HG03108 (cell line): ENCODE data around the gene PNLDC1.
"Not testable (repeated sequence)": the region's sequence is repeated elsewhere in the genome, so short reads cannot be mapped to it uniquely, and the experiment has no call there.

Experiments
- ATAC-seq: cut with Tn5 transposase; IDR thresholded peaks from one replicate; pipeline ENCODE4 v1.9.1; 2021; ENCODE audit warnings: moderate library complexity; ENCODE audit not compliant: unreplicated experiment

PNLDC1 gene

DNA sequence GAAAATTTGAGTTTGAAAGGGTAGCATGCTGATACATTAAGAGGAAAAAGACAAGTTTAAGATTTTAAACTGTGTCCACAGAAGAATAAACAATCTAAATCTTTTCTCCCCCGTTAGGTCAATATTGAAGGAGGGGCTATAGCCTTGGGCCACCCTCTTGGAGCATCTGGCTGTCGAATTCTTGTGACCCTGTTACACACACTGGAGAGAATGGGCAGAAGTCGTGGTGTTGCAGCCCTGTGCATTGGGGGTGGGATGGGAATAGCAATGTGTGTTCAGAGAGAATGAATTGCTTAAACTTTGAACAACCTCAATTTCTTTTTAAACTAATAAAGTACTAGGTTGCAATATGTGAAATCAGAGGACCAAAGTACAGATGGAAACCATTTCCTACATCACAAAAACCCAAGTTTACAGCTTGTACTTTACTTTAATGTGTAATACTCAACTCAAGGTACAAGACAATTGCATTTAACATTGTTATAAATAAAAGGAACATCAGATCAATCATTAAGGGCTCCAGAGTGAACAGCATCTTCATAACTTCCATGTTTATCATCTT is 21.5 kb upstream of the PNLDC1 start:
- no peak for ATAC-seq

DNA sequence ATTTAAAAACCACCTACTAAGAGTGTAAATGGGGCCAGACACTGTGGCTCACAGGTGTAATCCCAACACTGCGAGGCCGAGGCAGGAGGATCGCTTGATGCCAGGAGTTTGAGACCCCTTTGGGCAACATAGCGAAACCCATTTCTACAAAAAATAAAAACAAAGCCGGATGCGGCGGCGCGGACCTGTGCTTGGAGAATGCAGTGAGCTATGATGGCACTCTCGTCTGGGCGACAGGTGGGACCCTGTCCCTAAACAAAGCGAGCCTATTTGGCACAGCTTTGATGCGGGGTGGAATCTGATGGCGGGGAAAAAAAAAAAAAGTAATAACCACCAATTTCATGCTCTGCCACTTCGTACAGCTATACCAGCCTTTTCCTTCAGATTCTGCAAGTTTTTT is 11.8 kb upstream of the PNLDC1 start:
- no peak for ATAC-seq

DNA sequence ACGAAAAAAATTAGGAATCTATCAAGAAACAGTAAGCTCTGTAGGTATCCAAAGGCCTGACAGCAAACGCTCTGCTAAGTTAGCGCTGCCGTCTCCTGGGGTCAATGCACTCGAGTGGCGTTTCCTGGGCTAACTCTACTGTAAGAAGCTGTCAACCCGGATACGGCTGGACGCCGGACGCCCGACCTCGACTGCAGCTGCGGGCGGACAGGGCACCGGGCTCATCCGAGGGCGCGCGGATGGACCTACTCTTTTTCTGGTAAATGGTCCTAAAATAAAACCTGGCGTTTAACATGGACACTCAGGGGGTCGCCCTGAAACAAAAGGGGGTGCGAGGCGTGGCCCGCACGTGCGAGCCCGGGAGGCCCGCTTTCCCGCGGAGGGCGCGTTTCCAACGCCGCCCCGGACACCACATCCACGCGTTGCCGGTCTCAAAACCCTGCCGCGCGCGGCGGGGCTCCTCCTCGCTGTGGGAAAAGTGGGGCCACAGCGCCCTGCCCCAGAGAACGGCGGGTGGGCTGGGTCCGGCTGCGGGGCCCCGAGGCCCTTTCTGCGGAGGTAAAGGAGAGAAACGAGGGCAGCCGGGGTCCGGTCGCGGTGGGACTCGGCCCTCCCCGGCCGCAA is 11.2 kb upstream of the PNLDC1 start:
- ATAC-seq, result peak; percentile 0

DNA sequence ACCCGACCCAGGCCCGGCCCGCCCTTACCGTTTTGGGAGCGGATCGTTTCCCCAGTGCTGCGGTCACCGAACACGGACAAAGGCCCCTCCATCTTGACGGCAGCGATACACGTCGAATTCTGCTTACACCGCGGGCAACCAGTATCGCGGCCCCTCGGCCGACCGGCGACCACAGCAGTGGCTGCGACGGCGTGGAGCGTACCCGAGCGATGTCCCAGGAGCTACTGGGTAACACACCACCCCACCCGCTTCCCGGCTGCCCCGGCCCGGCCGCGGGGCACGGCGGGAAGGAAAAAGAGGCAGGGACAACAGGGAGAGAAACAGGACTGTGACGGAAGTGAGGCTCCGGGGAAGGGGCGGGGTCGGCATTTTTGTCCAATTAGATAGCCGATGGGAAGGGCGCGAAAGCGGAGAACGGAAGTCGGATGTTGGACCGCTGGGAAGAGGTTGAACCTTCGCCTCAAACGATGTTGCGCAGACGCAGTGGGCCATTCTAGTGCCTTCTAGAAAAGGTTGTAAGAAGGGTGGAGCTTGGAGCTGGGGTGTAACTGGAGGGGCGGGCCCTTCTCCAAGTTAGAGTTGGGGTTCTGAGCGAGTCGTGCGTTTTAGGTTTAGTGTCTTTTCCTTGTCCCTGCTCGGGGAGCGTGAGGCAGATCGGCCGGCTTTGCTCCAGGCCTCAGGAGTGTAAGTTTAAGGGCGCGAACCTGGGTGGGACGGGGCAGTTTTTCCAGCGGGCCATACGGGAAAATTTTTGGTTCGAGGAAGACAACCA is 10.5 kb upstream of the PNLDC1 start, which contains the start of gene TCP1:
TCP1 (minus strand) TSS at position 226 of the 772 bp plus-strand sequence; CDS start at position 92, 134 bp downstream.
- ATAC-seq, result peak; percentile 70

DNA sequence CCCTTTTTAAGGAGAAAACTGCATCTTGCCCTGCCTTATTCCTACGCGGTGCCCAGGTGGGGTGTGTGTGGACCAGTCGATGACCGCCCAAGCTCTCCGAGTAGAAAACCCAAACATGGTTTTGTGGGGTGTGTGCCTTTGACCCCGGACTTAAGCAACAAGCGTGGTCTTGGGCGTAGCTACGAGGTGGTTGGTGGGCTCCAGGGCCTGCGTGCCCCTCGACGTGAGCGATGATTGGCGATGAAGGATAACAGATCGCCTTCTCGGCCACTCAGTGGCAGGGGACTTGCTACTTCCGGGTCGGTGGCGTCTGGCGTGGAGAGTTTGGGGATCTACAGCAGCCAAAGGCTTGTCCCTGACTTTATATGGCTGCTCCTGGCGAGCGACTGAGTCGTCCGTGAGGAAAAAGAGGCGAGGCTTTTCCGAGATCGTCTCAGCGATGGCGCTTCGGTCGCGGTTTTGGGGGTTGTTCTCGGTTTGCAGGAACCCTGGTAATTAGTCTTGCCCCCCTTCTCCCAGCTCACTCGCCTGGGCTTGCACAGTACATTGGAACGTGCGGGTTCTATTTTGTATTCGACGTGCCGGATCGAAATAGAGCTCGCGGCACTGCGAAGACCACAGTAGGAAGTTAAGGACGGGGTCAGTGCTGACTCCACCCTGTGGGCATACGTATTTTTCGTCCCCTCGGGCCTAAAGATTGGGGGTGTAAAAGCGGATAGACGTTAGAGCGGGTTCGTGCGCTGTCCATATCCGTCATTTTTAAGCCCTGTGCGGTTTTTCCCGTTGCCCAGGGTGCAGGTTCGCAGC is 9.7 kb upstream of the PNLDC1 start, which contains the start of gene MRPL18:
MRPL18 (plus strand) TSS at position 319 of the 807 bp plus-strand sequence; CDS start at position 440, 121 bp downstream.
- peak; percentile 81 for ATAC-seq

DNA sequence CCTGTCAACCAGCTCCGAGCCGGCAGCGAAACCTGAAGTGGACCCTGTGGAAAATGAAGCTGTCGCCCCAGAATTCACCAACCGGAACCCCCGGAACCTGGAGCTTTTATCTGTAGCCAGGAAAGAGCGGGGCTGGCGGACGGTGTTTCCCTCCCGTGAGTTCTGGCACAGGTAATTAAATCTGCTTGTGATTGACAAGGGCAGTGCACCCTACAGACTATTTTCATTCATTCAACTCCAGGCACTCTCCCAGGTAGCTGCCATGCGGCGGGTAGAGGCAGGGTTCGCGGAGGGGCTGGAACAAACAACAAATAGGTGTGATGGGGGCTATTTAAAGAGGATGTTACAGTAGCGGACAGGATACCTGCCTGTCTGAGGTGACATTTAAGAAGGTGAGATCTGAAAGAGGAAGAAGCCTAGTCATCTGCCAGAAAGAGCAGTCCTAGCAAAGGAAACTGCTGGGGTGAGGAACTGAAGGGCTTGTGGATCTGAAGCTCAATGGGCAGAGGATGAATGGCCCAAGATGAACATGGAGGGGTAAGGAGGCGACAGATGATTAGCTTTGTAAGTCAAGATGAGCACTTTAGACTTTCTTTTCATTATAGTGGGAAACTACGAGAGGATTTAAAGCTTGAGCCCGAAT is 9.0 kb upstream of the PNLDC1 start:
- ATAC-seq, result no peak

DNA sequence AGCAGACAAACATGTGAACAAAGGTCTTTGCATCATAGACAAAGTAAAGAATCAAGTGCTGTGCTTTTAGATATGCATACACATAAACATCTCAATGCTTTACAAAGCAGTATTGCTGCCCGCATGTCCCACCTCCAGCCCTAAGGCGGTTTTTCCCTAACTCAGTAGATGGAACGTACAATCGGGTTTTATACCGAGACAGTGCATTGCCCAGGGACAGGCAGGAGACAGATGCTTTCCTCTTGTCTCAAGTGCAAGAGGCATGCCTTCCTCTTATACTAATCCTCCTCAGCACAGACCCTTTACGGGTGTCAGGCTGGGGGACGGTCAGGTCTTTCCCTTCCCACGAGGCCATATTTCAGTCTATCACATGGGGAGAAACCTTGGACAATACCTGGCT is 5.1 kb upstream of the PNLDC1 start:
- ATAC-seq, result not testable (repeated sequence)

DNA sequence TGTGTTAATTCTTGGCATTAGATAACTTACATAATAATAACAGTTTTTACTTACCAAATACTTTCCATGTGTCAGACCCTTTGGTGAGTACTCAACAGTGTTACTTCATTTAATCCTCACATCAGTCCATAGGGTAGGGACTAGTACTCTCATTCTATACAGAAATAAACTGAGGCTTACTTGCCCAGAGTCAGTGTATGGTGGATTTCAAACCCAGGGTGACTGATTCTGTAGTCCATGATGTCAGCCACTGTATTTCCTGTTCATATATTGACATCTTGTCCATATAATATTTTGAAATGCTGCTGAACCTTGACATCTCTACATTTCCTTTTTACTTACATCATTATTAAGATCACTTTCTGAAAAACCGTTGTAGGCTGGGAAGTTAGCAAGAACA is 2.5 kb upstream of the PNLDC1 start:
- no peak for ATAC-seq

DNA sequence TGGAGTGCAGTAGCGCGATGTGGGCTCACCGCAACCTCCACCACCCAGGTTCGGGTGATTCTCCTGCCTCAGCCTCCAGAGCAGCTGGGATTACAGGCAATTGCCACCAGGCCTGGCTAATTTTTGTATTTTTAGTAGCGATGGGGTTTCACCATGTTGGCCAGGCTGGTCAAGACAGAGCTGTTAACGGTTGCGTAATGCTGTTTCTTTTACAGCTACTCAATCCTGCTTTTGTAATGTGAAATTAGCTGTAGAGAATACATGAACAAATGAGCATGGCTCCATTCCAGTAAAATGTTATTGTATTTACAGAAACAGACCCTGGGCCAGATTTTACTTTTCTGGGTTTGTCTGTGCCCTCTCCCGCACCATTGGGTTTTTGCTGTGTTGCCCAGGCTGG is 1.9 kb downstream of the PNLDC1 start:
- no peak for ATAC-seq

DNA sequence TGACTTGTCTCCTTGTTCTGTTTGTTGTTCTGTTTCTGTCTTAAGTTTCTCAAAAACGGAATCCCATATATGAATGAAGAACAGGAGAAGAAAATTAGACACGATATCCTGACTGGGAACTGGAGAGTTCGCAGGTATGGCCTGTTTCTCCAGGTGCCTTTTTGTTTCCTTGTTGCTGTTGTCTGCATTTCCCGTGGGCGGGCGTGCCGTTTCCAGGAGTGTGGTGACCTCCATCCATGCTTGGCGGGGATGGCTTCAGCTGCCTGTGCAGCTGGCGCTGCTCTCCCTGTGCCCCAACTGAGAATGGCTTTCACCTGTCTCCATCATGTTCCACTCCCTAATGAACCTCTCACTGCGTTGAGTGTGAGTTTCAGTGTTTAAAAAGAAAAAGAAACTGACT is 4.4 kb downstream of the PNLDC1 start:
- ATAC-seq, result no peak

DNA sequence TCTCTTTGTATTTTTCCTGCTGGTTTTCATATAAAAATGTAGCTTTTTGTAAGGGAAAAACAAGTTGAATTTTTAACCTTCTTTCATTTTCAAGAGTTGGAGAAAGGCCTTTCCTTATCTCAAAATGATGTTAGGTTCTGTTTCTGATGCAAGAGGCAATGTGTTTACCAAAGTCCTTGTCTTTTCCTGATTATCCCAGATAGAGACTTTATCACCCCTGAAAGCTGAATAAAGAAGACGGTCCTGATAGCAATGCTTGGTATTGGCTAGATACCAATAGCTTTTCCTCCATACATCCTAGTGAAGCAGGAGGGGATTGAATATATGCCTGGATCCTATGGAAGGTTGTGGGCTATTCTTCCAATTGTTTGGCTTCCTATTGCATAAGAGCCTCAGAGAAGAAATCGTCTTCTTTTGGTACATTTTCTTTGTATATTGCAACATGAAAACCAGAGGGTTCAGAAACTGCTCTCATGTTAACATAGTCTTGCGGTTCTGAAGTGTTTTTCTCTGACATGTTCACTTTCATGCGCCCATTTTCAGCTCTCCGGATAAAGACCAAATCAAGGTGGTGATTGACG is 5.5 kb downstream of the PNLDC1 start:
- ATAC-seq, result no peak

DNA sequence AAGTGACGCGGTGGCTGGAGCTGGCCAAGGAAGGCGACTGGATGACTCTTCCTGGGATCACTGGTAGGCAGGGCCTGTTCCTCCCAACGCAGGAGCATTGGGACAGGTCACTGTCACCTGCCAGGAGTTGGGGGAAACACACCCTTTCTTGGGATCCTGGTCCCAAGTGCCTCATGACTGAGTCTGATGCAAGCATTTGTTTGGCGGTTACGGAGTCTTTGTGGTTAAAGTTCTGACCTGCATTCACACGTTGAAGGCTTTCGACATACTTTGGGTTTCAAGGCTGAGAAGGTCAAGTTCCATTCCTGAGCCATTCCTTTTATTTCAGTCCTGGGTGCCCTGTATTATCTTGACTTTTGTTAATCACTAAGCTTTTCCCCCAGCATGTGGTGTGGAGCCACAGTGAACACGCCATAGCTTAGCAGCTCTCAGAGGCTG is 6.0 kb downstream of the PNLDC1 start:
- ATAC-seq, result no peak

DNA sequence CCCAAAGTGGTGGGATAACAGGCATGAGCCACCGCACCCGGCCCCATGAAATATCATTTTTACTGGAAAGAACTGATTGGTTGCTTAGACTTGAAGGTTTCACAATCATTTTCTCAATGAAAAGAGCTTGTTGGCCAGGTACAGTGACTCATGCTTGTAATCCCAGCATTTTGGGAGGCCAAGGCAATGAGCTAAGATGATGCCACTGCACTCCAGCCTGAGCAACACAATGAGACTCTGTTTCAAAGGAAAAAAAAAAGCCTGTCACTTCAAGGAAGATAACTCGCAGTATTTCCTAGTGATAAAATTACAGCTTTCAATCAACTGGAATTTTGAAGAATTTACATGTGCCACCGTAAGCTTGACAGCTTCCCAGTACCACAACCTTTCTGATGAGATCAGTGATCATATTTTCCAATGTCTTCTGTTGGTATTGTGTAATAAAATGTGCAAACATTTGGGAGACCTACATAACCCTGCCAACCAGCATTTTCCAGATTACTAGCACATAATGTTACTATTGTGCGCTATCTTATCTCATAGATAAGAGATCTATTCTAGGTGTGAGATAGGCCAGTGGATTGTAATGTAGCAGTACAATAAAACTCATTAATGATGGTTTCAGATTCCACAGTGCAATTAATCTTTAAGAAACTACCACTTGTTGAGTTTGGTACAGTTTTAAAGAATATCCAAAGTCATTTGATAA is 7.2 kb downstream of the PNLDC1 start:
- no peak for ATAC-seq

DNA sequence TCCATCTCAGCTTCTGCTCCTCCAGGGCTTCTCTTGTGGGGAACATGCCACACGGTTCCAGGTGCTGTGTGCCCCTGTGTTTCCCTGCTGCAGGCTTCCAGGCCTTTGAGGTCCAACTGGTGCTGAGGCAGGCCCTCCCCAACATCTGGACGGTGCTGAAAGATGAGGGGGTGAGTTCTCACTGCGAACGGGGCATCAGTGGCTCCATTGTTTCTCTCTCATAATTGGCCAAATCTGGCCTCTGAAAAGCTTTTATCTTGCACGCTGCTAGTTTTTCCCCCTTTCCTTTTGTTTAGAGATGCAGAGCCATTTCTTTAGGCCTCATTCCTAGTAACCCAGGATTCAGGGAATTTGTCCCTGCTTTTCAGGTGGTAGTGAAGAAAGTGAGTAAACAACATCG is 8.6 kb downstream of the PNLDC1 start:
- no peak for ATAC-seq

DNA sequence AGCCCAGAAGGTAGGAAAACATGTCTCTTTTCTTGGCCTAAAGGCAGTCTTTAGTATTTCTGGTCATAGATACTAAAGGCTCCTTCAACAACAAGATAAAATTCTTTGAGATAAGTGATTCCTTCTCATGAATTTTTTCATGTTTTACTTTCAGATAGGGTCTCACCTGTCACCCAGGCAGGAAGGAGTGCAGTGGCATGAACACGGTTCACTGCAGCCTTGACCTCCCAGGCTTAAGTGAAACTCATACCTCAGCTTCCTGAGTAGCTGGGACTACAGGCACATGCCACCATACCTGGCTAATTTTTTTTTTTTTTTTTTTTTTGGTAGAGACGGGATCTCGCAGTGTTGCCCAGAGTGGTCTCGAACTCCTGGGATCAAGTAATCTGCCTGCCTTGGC is 9.1 kb downstream of the PNLDC1 start:
- ATAC-seq, result peak; percentile 87

DNA sequence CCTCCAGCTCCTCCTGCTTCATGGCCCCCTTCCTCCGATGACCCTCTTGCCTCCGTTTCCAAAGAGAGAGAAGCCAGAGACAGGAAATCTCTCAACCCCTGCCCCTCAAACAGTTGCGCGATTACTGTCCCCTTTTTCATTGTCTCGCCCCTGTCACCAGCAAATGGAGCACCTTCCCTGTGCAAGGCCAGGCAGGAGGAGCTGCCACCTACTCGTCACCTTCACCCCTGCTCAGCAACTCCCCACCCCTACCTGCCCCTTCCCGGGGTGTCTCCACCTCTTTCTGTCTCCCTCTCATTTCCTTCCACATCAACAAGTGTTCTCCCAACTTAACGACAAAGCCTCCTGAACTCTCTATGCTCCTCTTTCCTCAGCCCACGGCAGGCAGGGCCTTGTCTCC is 13.7 kb downstream of the PNLDC1 start:
- ATAC-seq, result no peak

DNA sequence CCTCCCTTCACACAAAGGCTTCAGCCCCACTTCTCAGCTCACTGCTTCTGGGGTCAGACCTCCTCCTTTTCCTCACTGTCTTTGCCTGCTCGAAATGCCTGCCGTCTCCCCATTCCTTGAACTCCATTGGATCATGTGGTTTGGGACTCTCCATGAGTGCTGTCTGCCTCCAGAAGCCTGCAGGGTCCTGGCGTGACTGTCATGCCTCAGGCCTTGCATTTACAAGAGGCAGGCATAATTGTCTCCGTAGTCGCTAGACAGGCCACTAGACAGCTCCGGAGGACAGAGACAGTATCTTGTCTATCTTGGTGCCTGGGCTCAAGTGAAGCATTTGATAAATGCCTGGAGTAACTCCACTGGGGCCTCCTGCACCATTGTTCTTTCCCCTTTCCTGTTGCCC is 15.3 kb downstream of the PNLDC1 start:
- ATAC-seq, result no peak

DNA sequence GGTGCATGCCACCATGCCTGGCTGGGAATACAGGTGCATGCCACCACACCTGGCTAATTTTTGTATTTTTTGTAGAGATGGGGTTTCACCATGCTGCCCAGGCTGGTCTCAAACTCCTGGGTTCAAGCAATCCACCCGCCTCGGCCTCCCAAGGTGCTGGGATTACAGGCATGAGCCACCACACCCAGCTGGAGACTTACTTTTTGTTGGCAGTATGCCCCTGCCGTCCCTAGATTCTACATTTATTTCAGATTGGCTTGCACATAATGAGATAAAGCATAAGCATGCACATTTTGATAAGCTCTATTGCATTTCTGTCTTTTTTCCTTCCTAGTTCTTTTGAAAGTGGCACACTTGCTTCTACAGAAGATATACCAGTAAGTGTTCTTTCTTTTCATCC is 16.7 kb downstream of the PNLDC1 start:
- ATAC-seq, result not testable (repeated sequence)

DNA sequence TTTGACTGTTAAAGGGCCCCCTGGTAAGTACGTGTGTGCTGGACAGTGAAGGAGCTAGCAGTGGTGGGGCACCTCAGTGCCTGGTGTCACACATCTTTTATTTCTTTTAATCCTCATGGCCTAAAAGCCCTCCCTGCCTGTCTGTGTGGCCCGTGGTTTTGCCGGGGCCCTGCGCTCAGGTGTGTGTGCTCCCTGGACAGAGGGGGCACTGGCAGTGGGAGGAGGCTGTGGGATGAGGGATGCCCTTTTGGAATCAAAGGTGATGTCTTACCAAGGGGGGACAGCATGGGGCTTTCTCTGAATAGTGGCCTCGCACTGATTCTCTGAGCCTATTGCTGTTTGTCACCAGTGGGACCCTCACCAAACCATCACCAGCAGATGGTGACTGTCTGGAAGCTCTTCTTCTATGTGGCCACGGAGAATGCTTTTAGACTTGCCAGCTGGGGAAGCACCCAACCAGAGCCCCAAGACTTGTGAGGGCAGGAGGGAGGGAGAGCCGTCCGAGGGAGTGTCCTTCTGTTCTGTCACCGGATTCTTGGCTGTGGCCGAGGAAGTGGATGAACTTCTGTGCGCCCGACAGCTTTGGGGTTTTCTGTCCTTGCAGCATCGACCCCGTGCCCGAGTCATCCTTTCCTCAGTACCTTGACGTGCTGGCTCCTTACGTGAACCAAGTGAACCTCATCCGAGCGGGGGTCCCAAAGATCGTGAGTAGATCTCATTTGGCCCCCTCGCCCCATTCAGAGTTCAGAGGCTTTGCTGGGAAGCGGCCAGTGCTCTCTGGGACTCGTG is 18.1 kb downstream of the PNLDC1 start:
- no peak for ATAC-seq
